H1 (cell line): ENCODE results near the gene EPS8. TPM values are rescaled to one million over a fixed set of nuclear protein-coding genes. Genes with fewer than 3 reads are reported as not detected.

ENCODE experiments used
- CTCF ChIA-PET: fragments of 300-600 bp; sonication (Branson Sonifier 250); formaldehyde crosslinking; loops from one replicate; lab custom pipeline; 2021; ENCODE audit not compliant: partially characterized antibody; lab: Charles Lee
- POLR2A ChIA-PET: fragments of 300-600 bp; sonication (Branson Sonifier 250); formaldehyde crosslinking; loops from one replicate; lab custom pipeline; 2021; ENCODE audit warnings: inconsistent platforms; ENCODE audit not compliant: partially characterized antibody; lab: Charles Lee
- DNase-seq, 2 experiments: peaks; one replicate each; pipeline versions ENCODE4 v3.0.0 to v3.0.0-alpha.2; 2010 to 2022; ENCODE audit warnings: low spot score in 2 of 2, low read depth in 1 of 2, mixed read lengths in 1 of 2
- FAIRE-seq: peaks from 2 replicates; lab custom pipeline; 2011; peaks lifted over from hg19 to GRCh38; lab: Jason Lieb, UNC
- H2AFZ ChIP-seq: 2 replicates; pipeline ENCODE4 v1.8.1; 2012; ENCODE audit warnings: low read length, inconsistent platforms
- H2AK5ac ChIP-seq: 2 replicates; pipeline ENCODE4 v1.6.1; 2013; ENCODE audit warnings: low read depth, low read length
- H2BK120ac ChIP-seq: replicated peaks from 2 replicates; pipeline ENCODE3; 2013; ENCODE audit warnings: low read depth, low read length, inconsistent platforms
- H2BK12ac ChIP-seq: 2 replicates; pipeline ENCODE4 v1.6.1; 2013; ENCODE audit warnings: low read depth, low read length
- H2BK15ac ChIP-seq: 2 replicates; pipeline ENCODE4 v1.6.1; 2013; ENCODE audit warnings: low read length
- H2BK20ac ChIP-seq: 2 replicates; pipeline ENCODE4 v1.6.1; 2013; ENCODE audit warnings: low read length
- H2BK5ac ChIP-seq: 2 replicates; pipeline ENCODE4 v1.6.1; 2013; ENCODE audit warnings: low read depth, low read length
- H3K14ac ChIP-seq: 2 replicates; pipeline ENCODE4 v1.6.1; 2013; ENCODE audit warnings: inconsistent platforms; ENCODE audit not compliant: insufficient read length
- H3K18ac ChIP-seq: 2 replicates; pipeline ENCODE4 v1.6.1; 2013; ENCODE audit warnings: low read length; ENCODE audit errors: extremely low read depth
- H3K23ac ChIP-seq: 2 replicates; pipeline ENCODE4 v1.6.1; 2013; ENCODE audit warnings: inconsistent platforms; ENCODE audit not compliant: insufficient read length
- H3K23me2 ChIP-seq: 2 replicates; pipeline ENCODE4 v1.6.1; 2013; ENCODE audit warnings: low read depth, low read length
- H3K27ac ChIP-seq: 2 replicates; pipeline ENCODE4 v1.6.1; 2011; ENCODE audit warnings: low read depth, low read length, inconsistent platforms
- H3K27me3 ChIP-seq, 4 experiments: replicated peaks in 1 of 4; 1 replicate in 1 of 4; 2 replicates in 3 of 4; pipeline versions ENCODE4 v1.6.1 to v1.8.1; 2011 to 2013; ENCODE audit warnings: low read length in 3 of 4, mild to moderate bottlenecking in 3 of 4, inconsistent platforms in 2 of 4, mixed read lengths in 2 of 4, moderate library complexity in 1 of 4; ENCODE audit not compliant: control insufficient read depth in 3 of 4, insufficient read depth in 3 of 4; ENCODE audit errors: extremely low read depth in 1 of 4
- H3K36me3 ChIP-seq, 4 experiments: 2 replicates each; pipeline versions ENCODE4 v1.6.1 to v1.8.1; 2011 to 2013; ENCODE audit warnings: mild to moderate bottlenecking in 4 of 4, low read length in 3 of 4, moderate library complexity in 2 of 4, control low read depth in 1 of 4, inconsistent platforms in 1 of 4; ENCODE audit not compliant: insufficient read depth in 4 of 4, control insufficient read depth in 2 of 4
- H3K4ac ChIP-seq: replicated peaks from 2 replicates; pipeline ENCODE3; 2013; ENCODE audit warnings: low read length, low read depth, mixed read lengths, inconsistent platforms; ENCODE audit not compliant: insufficient read length
- H3K4me1 ChIP-seq, 4 experiments: replicated peaks in 1 of 4; 1 replicate in 1 of 4; 2 replicates in 3 of 4; pipeline versions ENCODE4 v1.6.1 to v1.8.1; 2011 to 2013; ENCODE audit warnings: low read length in 3 of 4, inconsistent platforms in 2 of 4, mixed read lengths in 1 of 4; ENCODE audit not compliant: insufficient read depth in 4 of 4, control insufficient read depth in 3 of 4
- H3K4me2 ChIP-seq, 2 experiments: 2 replicates each; pipeline versions ENCODE4 v1.6.1 to v1.8.1; 2011 to 2013; ENCODE audit warnings: low read depth in 2 of 2, low read length in 2 of 2, control low read depth in 1 of 2, inconsistent platforms in 1 of 2, mild to moderate bottlenecking in 1 of 2; ENCODE audit not compliant: insufficient read depth in 1 of 2
- H3K4me3 ChIP-seq, 4 experiments: fragments of 200-600, 300-600 bp in 1 of 4; sonication (generic), shearing (Covaris generic), sonication (Bioruptor Twin) in 1 of 4; 2 replicates each; pipeline versions ENCODE4 v1.5.1 to v1.8.1; 2011 to 2016; ENCODE audit warnings: low read length in 4 of 4, low read depth in 3 of 4, control low read depth in 2 of 4, inconsistent platforms in 2 of 4, mild to moderate bottlenecking in 2 of 4, mixed read lengths in 1 of 4, moderate library complexity in 1 of 4; ENCODE audit not compliant: insufficient read depth in 2 of 4; ENCODE audit errors: extremely low read depth in 1 of 4
- H3K56ac ChIP-seq: replicated peaks from 2 replicates; pipeline ENCODE3; 2013; ENCODE audit warnings: low read depth, mild to moderate bottlenecking, mixed read lengths, low read length, inconsistent platforms; ENCODE audit not compliant: insufficient read length
- H3K79me1 ChIP-seq: 2 replicates; pipeline ENCODE4 v1.6.1; 2013; ENCODE audit warnings: low read depth, low read length, control low read depth
- H3K79me2 ChIP-seq, 2 experiments: 2 replicates each; pipeline versions ENCODE4 v1.6.1 to v1.8.1; 2012 to 2013; ENCODE audit warnings: low read length in 2 of 2, mild to moderate bottlenecking in 2 of 2, inconsistent platforms in 1 of 2; ENCODE audit not compliant: insufficient read depth in 2 of 2, control insufficient read depth in 1 of 2
- H3K9ac ChIP-seq, 4 experiments: replicated peaks in 1 of 4; 1 replicate in 1 of 4; 2 replicates in 3 of 4; pipeline versions ENCODE4 v1.6.1 to v1.8.1; 2011 to 2013; ENCODE audit warnings: low read depth in 3 of 4, low read length in 3 of 4, control low read depth in 2 of 4, mild to moderate bottlenecking in 2 of 4, moderate library complexity in 2 of 4, inconsistent platforms in 1 of 4; ENCODE audit errors: extremely low read depth in 1 of 4
- H3K9me3 ChIP-seq, 2 experiments: 2 replicates each; pipeline versions ENCODE4 v1.6.1 to v1.8.1; 2012 to 2013; ENCODE audit warnings: mild to moderate bottlenecking in 2 of 2, moderate library complexity in 2 of 2, control low read depth in 1 of 2, inconsistent platforms in 1 of 2, low read depth in 1 of 2, low read length in 1 of 2, mixed read lengths in 1 of 2; ENCODE audit not compliant: insufficient read depth in 2 of 2
- H4K20me1 ChIP-seq, 2 experiments: replicated peaks in 1 of 2; 2 replicates each; pipeline versions ENCODE3 to v1.8.1; 2011 to 2013; ENCODE audit warnings: inconsistent platforms in 2 of 2, low read length in 2 of 2, mild to moderate bottlenecking in 1 of 2; ENCODE audit not compliant: insufficient read depth in 2 of 2, control insufficient read depth in 1 of 2
- H4K5ac ChIP-seq: 2 replicates; pipeline ENCODE4 v1.6.1; 2013; ENCODE audit warnings: low read length, low read depth, mixed read lengths, inconsistent platforms; ENCODE audit not compliant: insufficient read length
- H4K8ac ChIP-seq: 2 replicates; pipeline ENCODE4 v1.8.0; 2013; ENCODE audit warnings: mild to moderate bottlenecking, moderate library complexity, low read length, inconsistent platforms; ENCODE audit not compliant: insufficient read depth; ENCODE audit errors: extremely low read depth
- H4K91ac ChIP-seq: replicated peaks from 2 replicates; pipeline ENCODE3; 2013; ENCODE audit warnings: low read length, mixed read lengths, inconsistent platforms; ENCODE audit not compliant: insufficient read length
- PHF8 ChIP-seq: fragments of 200-600 bp; sonication (generic); conservative IDR thresholded peaks from 2 replicates; pipeline ENCODE4 v1.7.1; 2012; ENCODE audit warnings: low read depth, mild to moderate bottlenecking, inconsistent platforms, low read length, moderate library complexity
- WGBS, 2 experiments: shearing (Covaris generic) in 1 of 2; methylation state at CpG; one replicate each; pipeline versions ENCODE4 v1.1.6 to v1.1.7; 2013 to 2015; ENCODE audit warnings: low lambda C conversion rate in 2 of 2, mixed read lengths in 2 of 2, inconsistent platforms in 1 of 2, low coverage in 1 of 2, missing lambda C conversion rate in 1 of 2; ENCODE audit not compliant: insufficient replicate concordance in 2 of 2, insufficient coverage in 1 of 2, insufficient read length in 1 of 2; ENCODE audit errors: extremely low coverage in 1 of 2, missing lambda C conversion rate in 1 of 2; 5-methylcytosine and 5-hydroxymethylcytosine counted together
- polyA plus RNA-seq, 7 experiments: library from polyadenylated mRNA; depleted of rRNA in 3 of 7; stranded (reverse) in 5 of 7; unstranded in 2 of 7; fragments of >200 nt in 5 of 7; fragments of 200-250 nt in 2 of 7; gene quantifications; 1 replicate in 5 of 7; 2 replicates in 1 of 7; 4 replicates in 1 of 7; pipeline versions ENCODE4 v1.2.1 to v1.2.3, GENCODE V29; 2011 to 2013; ENCODE audit warnings: missing spikeins in 2 of 7, mixed read lengths in 2 of 7
- total RNA-seq: library from RNA; stranded (reverse); fragmentation: NEBNext Ultra II Directional; extraction: Animal tissue kit (Norgen Biotek cat#: 25700); gene quantifications from 2 replicates; pipeline ENCODE4 v1.2.1, GENCODE V29; 2021

The EPS8 gene
- total and polyA plus RNA-seq, 2 of the 8 experiments (the other 6 are each of a cell fraction or from before 2014, with no cell fraction given): 3.0 to 4.6 TPM

DNA sequence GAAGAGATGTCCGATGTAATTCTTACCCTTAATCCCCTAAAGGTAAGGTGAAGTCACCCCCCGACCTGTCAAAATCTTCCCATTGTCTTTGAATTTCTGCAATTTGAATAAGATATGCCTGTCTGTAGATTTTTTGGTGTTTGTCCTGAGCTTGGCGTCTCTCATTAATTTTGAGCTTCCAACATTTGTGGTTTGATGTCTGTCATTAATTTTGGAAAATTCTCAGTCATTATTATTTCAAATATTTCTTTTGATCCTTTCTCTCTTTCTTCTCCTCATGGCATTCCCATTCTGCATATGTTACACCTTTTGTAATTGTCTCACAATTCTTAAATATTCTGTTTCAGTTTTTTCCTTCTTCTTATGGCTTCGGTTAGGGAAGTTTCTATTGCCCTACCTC, 60.1 kb downstream of the EPS8 start:
- Histone ChIP-seq H4K8ac (no peak overlapping the region), H3K18ac (no peak overlapping the region), H2AFZ (no peak overlapping the region), H3K4me1 (no peaks in the 10 kb centered on the region), H3K4me3 (no peak overlapping the region), H3K79me2 (no peaks in the 10 kb centered on the region), H2BK5ac (no peak overlapping the region), H3K56ac (no peak overlapping the region), H3K4me2 (no peak overlapping the region), H2BK15ac (no peak overlapping the region), H3K23me2 (no peaks in the 10 kb centered on the region), H3K14ac (no peak overlapping the region), H2BK120ac (no peak overlapping the region), H4K20me1 (no peaks in the 10 kb centered on the region), H3K27ac (no peak overlapping the region), H2BK20ac (no peak overlapping the region), H3K36me3 (no peaks in the 10 kb centered on the region), H3K23ac (no peak overlapping the region), H3K79me1 (no peaks in the 10 kb centered on the region), H4K91ac (no peak overlapping the region), H3K27me3 (no peaks in the 10 kb centered on the region), H2AK5ac (no peak overlapping the region), H4K5ac (no peak overlapping the region), H2BK12ac (no peak overlapping the region), H3K4ac (no peak overlapping the region), H3K9me3 (no peaks in the 10 kb centered on the region), H3K9ac (no peak overlapping the region)
- no peak for FAIRE-seq
- ChIA-PET POLR2A (no interaction called here), CTCF (no interaction called here)
- no peak for TF ChIP-seq PHF8
- DNase-seq: no peak
- WGBS, 2 experiments: 88% methylated on average over 4 of the region's 4 CpGs; no CpG with 5 or more reads in 1 of the 2 experiments
